ENCODE results near the gene RARS2.

DNA sequence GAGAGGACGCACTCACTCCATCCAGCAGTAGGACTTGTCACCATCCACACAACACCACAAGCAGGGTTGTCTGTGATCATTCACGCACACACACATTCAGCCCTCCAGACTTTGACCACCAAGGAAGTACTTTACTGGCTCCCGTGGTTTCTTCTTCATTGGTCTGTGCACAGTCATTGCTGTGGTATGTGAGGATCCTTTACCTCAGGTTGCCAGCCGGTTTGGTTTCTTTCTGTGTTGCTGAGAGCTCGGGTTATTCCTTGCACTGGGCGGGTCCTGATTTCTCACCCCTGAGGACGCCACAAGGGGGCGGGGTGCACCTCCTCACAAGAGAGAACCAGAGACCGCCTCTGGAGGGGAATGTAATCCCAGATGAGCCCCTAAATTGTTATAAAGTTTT lies 105.9 kb downstream of the RARS2 start:
- TF ChIP-seq, protein P1, sequence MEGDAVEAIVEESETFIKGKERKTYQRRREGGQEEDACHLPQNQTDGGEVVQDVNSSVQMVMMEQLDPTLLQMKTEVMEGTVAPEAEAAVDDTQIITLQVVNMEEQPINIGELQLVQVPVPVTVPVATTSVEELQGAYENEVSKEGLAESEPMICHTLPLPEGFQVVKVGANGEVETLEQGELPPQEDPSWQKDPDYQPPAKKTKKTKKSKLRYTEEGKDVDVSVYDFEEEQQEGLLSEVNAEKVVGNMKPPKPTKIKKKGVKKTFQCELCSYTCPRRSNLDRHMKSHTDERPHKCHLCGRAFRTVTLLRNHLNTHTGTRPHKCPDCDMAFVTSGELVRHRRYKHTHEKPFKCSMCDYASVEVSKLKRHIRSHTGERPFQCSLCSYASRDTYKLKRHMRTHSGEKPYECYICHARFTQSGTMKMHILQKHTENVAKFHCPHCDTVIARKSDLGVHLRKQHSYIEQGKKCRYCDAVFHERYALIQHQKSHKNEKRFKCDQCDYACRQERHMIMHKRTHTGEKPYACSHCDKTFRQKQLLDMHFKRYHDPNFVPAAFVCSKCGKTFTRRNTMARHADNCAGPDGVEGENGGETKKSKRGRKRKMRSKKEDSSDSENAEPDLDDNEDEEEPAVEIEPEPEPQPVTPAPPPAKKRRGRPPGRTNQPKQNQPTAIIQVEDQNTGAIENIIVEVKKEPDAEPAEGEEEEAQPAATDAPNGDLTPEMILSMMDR (conservative IDR thresholded peaks at IDR 0.05; ENCODE audit: low read depth in 2 of 2) = peak; percentile 65 to 68
- no peak for TF ChIP-seq POLR2AphosphoS5 (IDR thresholded peaks at IDR 0.05; ENCODE audit: low read depth)
- no peak for TF ChIP-seq EZH2 (IDR thresholded peaks at IDR 0.05; ENCODE audit: low read depth, unreplicated experiment)
- TF ChIP-seq JUNB (IDR thresholded peaks at IDR 0.05; ENCODE audit: unreplicated experiment) = no peak
- TF ChIP-seq, protein P2, sequence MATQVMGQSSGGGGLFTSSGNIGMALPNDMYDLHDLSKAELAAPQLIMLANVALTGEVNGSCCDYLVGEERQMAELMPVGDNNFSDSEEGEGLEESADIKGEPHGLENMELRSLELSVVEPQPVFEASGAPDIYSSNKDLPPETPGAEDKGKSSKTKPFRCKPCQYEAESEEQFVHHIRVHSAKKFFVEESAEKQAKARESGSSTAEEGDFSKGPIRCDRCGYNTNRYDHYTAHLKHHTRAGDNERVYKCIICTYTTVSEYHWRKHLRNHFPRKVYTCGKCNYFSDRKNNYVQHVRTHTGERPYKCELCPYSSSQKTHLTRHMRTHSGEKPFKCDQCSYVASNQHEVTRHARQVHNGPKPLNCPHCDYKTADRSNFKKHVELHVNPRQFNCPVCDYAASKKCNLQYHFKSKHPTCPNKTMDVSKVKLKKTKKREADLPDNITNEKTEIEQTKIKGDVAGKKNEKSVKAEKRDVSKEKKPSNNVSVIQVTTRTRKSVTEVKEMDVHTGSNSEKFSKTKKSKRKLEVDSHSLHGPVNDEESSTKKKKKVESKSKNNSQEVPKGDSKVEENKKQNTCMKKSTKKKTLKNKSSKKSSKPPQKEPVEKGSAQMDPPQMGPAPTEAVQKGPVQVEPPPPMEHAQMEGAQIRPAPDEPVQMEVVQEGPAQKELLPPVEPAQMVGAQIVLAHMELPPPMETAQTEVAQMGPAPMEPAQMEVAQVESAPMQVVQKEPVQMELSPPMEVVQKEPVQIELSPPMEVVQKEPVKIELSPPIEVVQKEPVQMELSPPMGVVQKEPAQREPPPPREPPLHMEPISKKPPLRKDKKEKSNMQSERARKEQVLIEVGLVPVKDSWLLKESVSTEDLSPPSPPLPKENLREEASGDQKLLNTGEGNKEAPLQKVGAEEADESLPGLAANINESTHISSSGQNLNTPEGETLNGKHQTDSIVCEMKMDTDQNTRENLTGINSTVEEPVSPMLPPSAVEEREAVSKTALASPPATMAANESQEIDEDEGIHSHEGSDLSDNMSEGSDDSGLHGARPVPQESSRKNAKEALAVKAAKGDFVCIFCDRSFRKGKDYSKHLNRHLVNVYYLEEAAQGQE (IDR thresholded peaks at IDR 0.05; ENCODE audit: unreplicated experiment) = no peak
